Activated CD8-positive, alpha-beta memory T cell treated with anti-CD3 and anti-CD28 coated beads, Interleukin-2, amount 50 U/mL, for 4 hours (primary cell): ENCODE measurements around the gene PNMA1.

Experiments
- DNase-seq: peaks from one replicate; pipeline ENCODE4 v3.0.0-alpha.2; 2020

Gene PNMA1

DNA sequence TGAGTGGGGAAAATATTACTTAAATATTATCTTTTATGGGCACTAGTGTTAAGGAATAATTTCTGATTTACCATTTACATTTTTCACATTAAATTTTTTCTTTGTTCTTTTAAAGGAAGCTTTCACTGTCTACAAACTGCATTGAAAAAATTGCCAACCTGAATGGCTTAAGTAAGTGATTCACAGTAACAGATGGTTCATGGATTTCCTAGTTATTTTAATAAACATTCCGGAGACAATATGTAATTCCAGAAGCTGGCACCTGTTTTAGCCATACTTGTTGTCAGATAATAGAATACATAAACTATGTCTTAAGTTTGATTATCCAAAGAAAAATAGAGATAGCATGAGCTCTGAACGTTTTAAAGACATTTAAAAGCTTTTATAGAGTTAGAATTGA, 52.3 kb downstream of the PNMA1 start:
- no peak for DNase-seq
